DOHH2 (cell line): ENCODE measurements around the gene DCLK1.

ENCODE experiments used
- CTCF ChIP-seq: fragments of 200-600 bp; sonication (generic); IDR thresholded peaks from one replicate; pipeline ENCODE4 v1.5.1; 2014; ENCODE audit warnings: antibody characterized with exemption, mild to moderate bottlenecking, low read depth, low read length; ENCODE audit not compliant: poor library complexity, severe bottlenecking
- EZH2phosphoT487 ChIP-seq: fragments of 200-600 bp; sonication (generic); IDR thresholded peaks from 2 replicates; pipeline ENCODE4 v1.6.1; 2017; ENCODE audit warnings: borderline replicate concordance, mild to moderate bottlenecking, antibody characterized with exemption, low read length, moderate library complexity, mixed read lengths

- TF ChIP-seq CTCF (no peak), EZH2phosphoT487 (no peak)
Observed at GRCh38 chr13:36154567-36155291, 23.5 kb upstream of the DCLK1 start.
